ENCODE results near the gene PTPRG.

DNA sequence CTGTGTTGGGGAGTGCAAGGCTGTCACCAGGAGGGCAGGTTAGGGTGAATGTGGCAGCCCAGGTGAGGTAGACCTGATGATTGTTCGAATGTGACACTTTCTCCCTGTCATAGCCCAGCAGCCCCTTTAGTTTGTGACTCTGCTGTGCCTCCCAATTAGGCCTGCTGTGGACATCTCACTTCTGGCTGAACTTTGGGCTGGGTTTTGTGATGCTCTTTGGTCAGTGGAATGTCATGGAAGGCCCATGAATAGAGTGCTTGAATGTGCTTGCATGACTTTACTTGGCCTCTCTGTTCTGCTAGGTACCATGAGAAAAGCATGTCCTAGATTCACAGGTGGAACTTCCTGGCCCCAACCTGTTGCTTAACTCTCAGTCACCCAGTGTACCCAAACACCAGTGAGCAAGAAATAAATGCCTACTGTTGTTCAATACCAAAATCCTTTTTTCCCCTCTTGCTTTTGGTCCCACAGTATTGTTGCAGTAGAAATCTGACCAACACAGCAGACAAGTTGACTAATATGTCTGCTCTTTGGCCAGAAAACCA is 249.7 kb downstream of the PTPRG start:
- TF ChIP-seq EZH2phosphoT487 (IDR thresholded peaks at IDR 0.05; ENCODE audit: insufficient read depth, low read depth), result no peak
- no peak for TF ChIP-seq EZH2 (IDR thresholded peaks at IDR 0.05; ENCODE audit: insufficient read depth, poor library complexity, severe bottlenecking)

Data from GM23248 (cell line).